Measurements from ENCODE around the gene WNT6. TPM values are rescaled to one million over a fixed set of nuclear protein-coding genes. Genes with fewer than 3 reads are reported as not detected.
"Not testable (repeated sequence)": the region's sequence is repeated elsewhere in the genome, so short reads cannot be mapped to it uniquely, and the experiment has no call there.

The WNT6 gene
- total RNA-seq, 1 experiment from 2014 or later = 1.4 TPM

GRCh38 chr2:218839888-218840287, 19.7 kb upstream of the WNT6 start:
- no peak for ATAC-seq
- H3K9ac ChIP-seq (ENCODE audit: low read length) = no peak overlapping the region
- DNase-seq (ENCODE audit: low read depth, low spot score) = no peak
- RAD21 ChIA-PET (ENCODE audit: low non-redundant PET in 1 of 2, low total read pairs in 2 of 2, uncharacterized antibody in 2 of 2, unreplicated experiment in 2 of 2) = no interaction called here
- BruUV-seq (replicated peaks) = no TSS peak
- no peak overlapping the region for H3K4me3 ChIP-seq (replicated peaks in 1 of 2; ENCODE audit: low read depth in 1 of 2, low read length in 2 of 2)
- no peak overlapping the region for H3K4me2 ChIP-seq (ENCODE audit: low read length)
- POLR2A ChIA-PET = no interaction called here
- no peaks in the 10 kb centered on the region for H3K27me3 ChIP-seq (ENCODE audit: insufficient read depth, low read length)
- TF ChIP-seq, protein P1, sequence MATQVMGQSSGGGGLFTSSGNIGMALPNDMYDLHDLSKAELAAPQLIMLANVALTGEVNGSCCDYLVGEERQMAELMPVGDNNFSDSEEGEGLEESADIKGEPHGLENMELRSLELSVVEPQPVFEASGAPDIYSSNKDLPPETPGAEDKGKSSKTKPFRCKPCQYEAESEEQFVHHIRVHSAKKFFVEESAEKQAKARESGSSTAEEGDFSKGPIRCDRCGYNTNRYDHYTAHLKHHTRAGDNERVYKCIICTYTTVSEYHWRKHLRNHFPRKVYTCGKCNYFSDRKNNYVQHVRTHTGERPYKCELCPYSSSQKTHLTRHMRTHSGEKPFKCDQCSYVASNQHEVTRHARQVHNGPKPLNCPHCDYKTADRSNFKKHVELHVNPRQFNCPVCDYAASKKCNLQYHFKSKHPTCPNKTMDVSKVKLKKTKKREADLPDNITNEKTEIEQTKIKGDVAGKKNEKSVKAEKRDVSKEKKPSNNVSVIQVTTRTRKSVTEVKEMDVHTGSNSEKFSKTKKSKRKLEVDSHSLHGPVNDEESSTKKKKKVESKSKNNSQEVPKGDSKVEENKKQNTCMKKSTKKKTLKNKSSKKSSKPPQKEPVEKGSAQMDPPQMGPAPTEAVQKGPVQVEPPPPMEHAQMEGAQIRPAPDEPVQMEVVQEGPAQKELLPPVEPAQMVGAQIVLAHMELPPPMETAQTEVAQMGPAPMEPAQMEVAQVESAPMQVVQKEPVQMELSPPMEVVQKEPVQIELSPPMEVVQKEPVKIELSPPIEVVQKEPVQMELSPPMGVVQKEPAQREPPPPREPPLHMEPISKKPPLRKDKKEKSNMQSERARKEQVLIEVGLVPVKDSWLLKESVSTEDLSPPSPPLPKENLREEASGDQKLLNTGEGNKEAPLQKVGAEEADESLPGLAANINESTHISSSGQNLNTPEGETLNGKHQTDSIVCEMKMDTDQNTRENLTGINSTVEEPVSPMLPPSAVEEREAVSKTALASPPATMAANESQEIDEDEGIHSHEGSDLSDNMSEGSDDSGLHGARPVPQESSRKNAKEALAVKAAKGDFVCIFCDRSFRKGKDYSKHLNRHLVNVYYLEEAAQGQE (IDR thresholded peaks at IDR 0.05; ENCODE audit: low read depth) = no peak
- TF ChIP-seq EGR1 (IDR thresholded peaks at IDR 0.05; ENCODE audit: low read depth) = no peak
- no peak for TF ChIP-seq POLR2A (IDR thresholded peaks at IDR 0.05; ENCODE audit: borderline replicate concordance, extremely low read depth, insufficient read depth, insufficient read length)
- no peak for TF ChIP-seq ATF3 (IDR thresholded peaks at IDR 0.05)
- no peak for TF ChIP-seq CEBPB (IDR thresholded peaks at IDR 0.05; ENCODE audit: low read depth)
- no peak for TF ChIP-seq FOSL1 (IDR thresholded peaks at IDR 0.05; ENCODE audit: low read depth)
- TF ChIP-seq POLR2AphosphoS5 (IDR thresholded peaks at IDR 0.05; ENCODE audit: low read depth, low read length) = no peak
- no peak for TF ChIP-seq ELF1 (IDR thresholded peaks at IDR 0.05; ENCODE audit: borderline replicate concordance, low read depth)
- no peak for TF ChIP-seq SIN3A (IDR thresholded peaks at IDR 0.05; ENCODE audit: low read depth)
- TF ChIP-seq, protein P2, sequence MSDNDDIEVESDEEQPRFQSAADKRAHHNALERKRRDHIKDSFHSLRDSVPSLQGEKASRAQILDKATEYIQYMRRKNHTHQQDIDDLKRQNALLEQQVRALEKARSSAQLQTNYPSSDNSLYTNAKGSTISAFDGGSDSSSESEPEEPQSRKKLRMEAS (IDR thresholded peaks at IDR 0.05) = no peak
- no peak for TF ChIP-seq ZNF274 (IDR thresholded peaks at IDR 0.05; ENCODE audit: low read depth, low read length)
- TF ChIP-seq ZFX (IDR thresholded peaks at IDR 0.05) = no peak
- TF ChIP-seq, protein P3, sequence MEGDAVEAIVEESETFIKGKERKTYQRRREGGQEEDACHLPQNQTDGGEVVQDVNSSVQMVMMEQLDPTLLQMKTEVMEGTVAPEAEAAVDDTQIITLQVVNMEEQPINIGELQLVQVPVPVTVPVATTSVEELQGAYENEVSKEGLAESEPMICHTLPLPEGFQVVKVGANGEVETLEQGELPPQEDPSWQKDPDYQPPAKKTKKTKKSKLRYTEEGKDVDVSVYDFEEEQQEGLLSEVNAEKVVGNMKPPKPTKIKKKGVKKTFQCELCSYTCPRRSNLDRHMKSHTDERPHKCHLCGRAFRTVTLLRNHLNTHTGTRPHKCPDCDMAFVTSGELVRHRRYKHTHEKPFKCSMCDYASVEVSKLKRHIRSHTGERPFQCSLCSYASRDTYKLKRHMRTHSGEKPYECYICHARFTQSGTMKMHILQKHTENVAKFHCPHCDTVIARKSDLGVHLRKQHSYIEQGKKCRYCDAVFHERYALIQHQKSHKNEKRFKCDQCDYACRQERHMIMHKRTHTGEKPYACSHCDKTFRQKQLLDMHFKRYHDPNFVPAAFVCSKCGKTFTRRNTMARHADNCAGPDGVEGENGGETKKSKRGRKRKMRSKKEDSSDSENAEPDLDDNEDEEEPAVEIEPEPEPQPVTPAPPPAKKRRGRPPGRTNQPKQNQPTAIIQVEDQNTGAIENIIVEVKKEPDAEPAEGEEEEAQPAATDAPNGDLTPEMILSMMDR (IDR thresholded peaks at IDR 0.05 in 2 of 3, conservative IDR thresholded peaks at IDR 0.05 in 1 of 3; ENCODE audit: borderline replicate concordance in 1 of 3, insufficient read depth in 1 of 3, low read depth in 2 of 3, low read length in 2 of 3) = no peak
- no peak for TF ChIP-seq EZH2 (IDR thresholded peaks at IDR 0.05)
- TF ChIP-seq CBX3 (IDR thresholded peaks at IDR 0.05; ENCODE audit: low read depth) = no peak
- CTCF ChIA-PET = no interaction called here
- H3K36me3 ChIP-seq (ENCODE audit: control insufficient read depth in 1 of 2, insufficient read depth in 2 of 2, low read length in 2 of 2) = no peaks in the 10 kb centered on the region
- H3K9me2 ChIP-seq (ENCODE audit: insufficient read depth) = no peaks in the 10 kb centered on the region
- no peaks in the 10 kb centered on the region for H4K20me1 ChIP-seq (ENCODE audit: insufficient read depth)
- H3K79me2 ChIP-seq (ENCODE audit: insufficient read depth, low read length) = no peaks in the 10 kb centered on the region
- no peak overlapping the region for H3K27ac ChIP-seq (ENCODE audit: low read depth, low read length)
- H3K4me1 ChIP-seq (ENCODE audit: control insufficient read depth in 1 of 2, insufficient read depth in 2 of 2, low read length in 2 of 2) = peaks cover 5 to 14% of the 10 kb centered on the region in 2 experiments
- intact Hi-C loops (cut with micrococcal nuclease) = no loop called here
- no peaks in the 10 kb centered on the region for H3K9me3 ChIP-seq (ENCODE audit: control insufficient read depth in 1 of 2, insufficient read depth in 1 of 2, low read depth in 1 of 2, low read length in 2 of 2)
- H2AFZ ChIP-seq (ENCODE audit: low read depth, low read length, poor library complexity, severe bottlenecking) = no peak overlapping the region

GRCh38 chr2:218844334-218844733, 15.3 kb upstream of the WNT6 start:
- H3K27me3 ChIP-seq (ENCODE audit: insufficient read depth, low read length); BruUV-seq (replicated peaks); H3K27ac ChIP-seq (ENCODE audit: low read depth, low read length); intact Hi-C loops (cut with micrococcal nuclease); H3K4me3 ChIP-seq (replicated peaks in 1 of 2; ENCODE audit: low read depth in 1 of 2, low read length in 2 of 2); H3K9me2 ChIP-seq (ENCODE audit: insufficient read depth); H2AFZ ChIP-seq (ENCODE audit: low read depth, low read length, poor library complexity, severe bottlenecking); CTCF ChIA-PET; H3K36me3 ChIP-seq (ENCODE audit: control insufficient read depth in 1 of 2, insufficient read depth in 2 of 2, low read length in 2 of 2); DNase-seq (ENCODE audit: low read depth, low spot score); H3K4me2 ChIP-seq (ENCODE audit: low read length); POLR2A ChIA-PET; H3K9ac ChIP-seq (ENCODE audit: low read length); RAD21 ChIA-PET (ENCODE audit: low non-redundant PET in 1 of 2, low total read pairs in 2 of 2, uncharacterized antibody in 2 of 2, unreplicated experiment in 2 of 2); H3K79me2 ChIP-seq (ENCODE audit: insufficient read depth, low read length); ATAC-seq; H4K20me1 ChIP-seq (ENCODE audit: insufficient read depth); H3K9me3 ChIP-seq (ENCODE audit: control insufficient read depth in 1 of 2, insufficient read depth in 1 of 2, low read depth in 1 of 2, low read length in 2 of 2): not testable (repeated sequence)
- H3K4me1 ChIP-seq (ENCODE audit: control insufficient read depth in 1 of 2, insufficient read depth in 2 of 2, low read length in 2 of 2) = peaks cover 6 to 25% of the 10 kb centered on the region in 2 experiments

Measured in HCT116 (cell line).